ENCODE measurements around the gene NSUN4. TPM values are rescaled to one million over a fixed set of nuclear protein-coding genes. Genes with fewer than 3 reads are reported as not detected.
A peak's percentile ranks its signal among the peaks of the same experiment; 100 is the strongest.

The NSUN4 gene
- total and polyA plus RNA-seq, 9 of the 15 experiments (the other 6 are each of a cell fraction or from before 2014, with no cell fraction given), result 33.4 to 60.2 (median 46.3) TPM

GRCh38 chr1:46340404-46341221, at the start of gene NSUN4 (continued):
- TF ChIP-seq ZNF384 (IDR thresholded peaks at IDR 0.05; ENCODE audit: low read depth, low read length), result peak; percentile 75
- peak; percentile 92; the same call in 1 of the 2 replicates for TF ChIP-seq NKRF (IDR thresholded peaks at IDR 0.05; ENCODE audit: borderline replicate concordance)
- TF ChIP-seq LEF1 (IDR thresholded peaks at IDR 0.05), result peak; percentile 85
- TF ChIP-seq SMARCA4 (IDR thresholded peaks at IDR 0.05), result peak; percentile 21; the same call in 1 of the 2 replicates
- TF ChIP-seq ZC3H11A (IDR thresholded peaks at IDR 0.05; ENCODE audit: low read depth, low read length), result peak; percentile 94
- peak; percentile 54; the same call in 1 of the 2 replicates for TF ChIP-seq SMARCE1 (IDR thresholded peaks at IDR 0.05)
- peak; percentile 55 for TF ChIP-seq EP300 (IDR thresholded peaks at IDR 0.05; ENCODE audit: low read length)
- TF ChIP-seq MBD1 (CRISPR knock-in tag; IDR thresholded peaks at IDR 0.05), result no peak
- TF ChIP-seq TARDBP (IDR thresholded peaks at IDR 0.05), result peak; percentile 99
- peak; percentile 96 for TF ChIP-seq NBN (IDR thresholded peaks at IDR 0.05; ENCODE audit: low read depth)
- TF ChIP-seq ETV1 (tag; conservative IDR thresholded peaks at IDR 0.05; ENCODE audit: low read depth), result peak; percentile 98
- no peak for TF ChIP-seq RBM34 (IDR thresholded peaks at IDR 0.05; ENCODE audit: borderline replicate concordance, insufficient read depth, low read length)
- no peak for TF ChIP-seq ZNF280A (IDR thresholded peaks at IDR 0.05; ENCODE audit: low read depth, partially characterized antibody)
- TF ChIP-seq NELFE (IDR thresholded peaks at IDR 0.05; ENCODE audit: insufficient read depth, insufficient read length), result no peak
- TF ChIP-seq IRF1 (CRISPR knock-in tag; IDR thresholded peaks at IDR 0.05; ENCODE audit: borderline replicate concordance), result peak; percentile 73; the same call in 1 of the 2 replicates
- peak; percentile 99 for TF ChIP-seq TAF1 (IDR thresholded peaks at IDR 0.05; ENCODE audit: control insufficient read depth, extremely low read depth, insufficient read depth, low read length, severe bottlenecking)
- TF ChIP-seq ZNF699 (CRISPR knock-in tag; IDR thresholded peaks at IDR 0.05; ENCODE audit: insufficient replicate concordance), result no peak
- no peak for TF ChIP-seq HMG20A (CRISPR knock-in tag; conservative IDR thresholded peaks at IDR 0.05)
- TF ChIP-seq HDAC8 (tag; IDR thresholded peaks at IDR 0.05), result peak; percentile 85; the same call in 1 of the 2 replicates
- TF ChIP-seq ZNF436 (CRISPR knock-in tag; IDR thresholded peaks at IDR 0.05), result no peak
- TF ChIP-seq ATF1 (CRISPR knock-in tag; IDR thresholded peaks at IDR 0.05), result peak; percentile 76
- peak; percentile 99 for TF ChIP-seq ATF1 (tag; IDR thresholded peaks at IDR 0.05)
- no peak for TF ChIP-seq DDX20 (tag; IDR thresholded peaks at IDR 0.05; ENCODE audit: low read depth)
